ENCODE results near the gene KLHL15.
A peak's percentile ranks its signal among the peaks of the same experiment; 100 is the strongest.
"Not testable (repeated sequence)": the region's sequence is repeated elsewhere in the genome, so short reads cannot be mapped to it uniquely, and the experiment has no call there.

The KLHL15 gene

GRCh38 chrX:24017674-24018073, 9.3 kb downstream of the KLHL15 start:
- no peak for DNase-seq

GRCh38 chrX:24014388-24015018, 12.5 kb downstream of the KLHL15 start:
- no peak for DNase-seq

DNA sequence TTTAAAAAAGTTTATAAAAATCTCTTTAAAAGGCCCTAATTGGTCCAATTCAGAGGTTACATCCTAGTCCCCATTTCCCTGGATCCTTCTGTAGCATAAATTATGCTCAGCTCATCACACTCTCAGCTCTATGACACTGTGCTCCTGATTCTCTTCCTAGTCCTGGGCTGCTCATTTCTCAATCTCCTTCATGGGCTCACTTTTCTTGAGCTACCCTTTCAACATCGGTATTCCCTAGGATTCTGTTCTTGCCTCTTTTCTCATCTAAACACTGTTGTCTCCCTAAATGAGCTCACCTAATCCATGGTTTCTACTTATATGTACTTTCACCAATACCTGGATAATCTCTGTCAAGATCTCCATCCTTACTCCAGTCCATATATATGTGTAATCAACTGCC, 14.7 kb downstream of the KLHL15 start:
- DNase-seq: no peak

DNA sequence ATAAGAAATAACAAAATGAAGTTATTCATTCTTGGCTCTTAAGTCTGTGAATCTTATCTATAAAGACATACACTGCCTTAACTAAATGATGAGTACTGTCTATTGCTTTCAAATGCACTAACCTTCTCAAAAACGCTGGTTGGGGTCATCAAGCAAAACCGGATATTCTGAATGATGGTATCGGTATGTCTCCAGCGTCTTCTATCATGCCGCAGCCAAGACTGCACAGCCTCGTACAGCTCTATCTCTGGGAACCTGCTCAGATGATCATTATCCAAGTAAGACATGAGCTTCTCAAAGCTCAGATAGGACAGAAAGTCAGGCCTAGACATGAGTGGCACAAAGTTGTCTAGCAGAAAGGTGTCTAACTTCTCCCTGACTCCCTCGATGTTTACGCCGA, 21.1 kb downstream of the KLHL15 start:
- no peak for DNase-seq

DNA sequence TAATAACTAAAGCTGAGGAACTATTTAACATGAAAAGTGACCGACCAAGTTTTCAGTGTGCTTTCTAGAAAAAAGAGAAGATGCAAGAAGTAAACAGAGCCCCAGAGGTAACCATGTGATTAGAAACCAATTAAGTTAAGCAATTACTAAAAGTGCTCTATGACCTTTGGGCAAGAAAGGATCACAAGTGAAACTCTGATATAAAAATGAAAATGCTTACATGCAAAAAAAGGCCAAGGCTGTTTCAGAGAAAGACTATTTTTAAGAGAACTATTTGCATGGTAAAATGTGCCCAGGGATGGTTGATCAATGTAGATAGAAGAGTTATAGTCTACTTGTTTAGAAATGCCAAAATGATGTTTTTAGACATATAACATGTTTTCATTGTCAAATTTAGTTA, 22.0 kb downstream of the KLHL15 start:
- no peak for DNase-seq

- no peak for DNase-seq
These were observed 24.2 kb downstream of the KLHL15 start for GRCh38 chrX:24002792-24003191.

- DNase-seq: no peak
These were observed 24.8 kb downstream of the KLHL15 start for GRCh38 chrX:24002167-24002566.

DNA sequence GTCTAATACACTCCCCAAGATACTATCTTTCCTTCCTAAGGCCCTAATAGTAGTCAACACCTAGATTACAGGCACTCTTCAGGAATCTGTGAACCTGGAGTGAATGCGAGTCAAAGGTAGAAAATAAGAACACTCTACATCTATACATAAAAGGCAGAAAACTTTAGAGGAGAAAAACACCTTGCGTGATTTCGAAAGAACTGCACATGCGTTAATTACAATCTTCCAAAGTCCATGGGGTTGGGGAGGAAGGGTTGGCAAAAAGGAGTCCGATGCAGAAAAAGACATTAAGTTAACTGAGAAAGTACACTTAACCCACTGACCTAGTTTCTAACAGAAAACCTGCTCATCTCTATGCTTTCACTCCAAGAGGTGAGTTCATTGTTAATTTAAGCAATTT, 27.3 kb downstream of the KLHL15 start:
- DNase-seq: no peak

DNA sequence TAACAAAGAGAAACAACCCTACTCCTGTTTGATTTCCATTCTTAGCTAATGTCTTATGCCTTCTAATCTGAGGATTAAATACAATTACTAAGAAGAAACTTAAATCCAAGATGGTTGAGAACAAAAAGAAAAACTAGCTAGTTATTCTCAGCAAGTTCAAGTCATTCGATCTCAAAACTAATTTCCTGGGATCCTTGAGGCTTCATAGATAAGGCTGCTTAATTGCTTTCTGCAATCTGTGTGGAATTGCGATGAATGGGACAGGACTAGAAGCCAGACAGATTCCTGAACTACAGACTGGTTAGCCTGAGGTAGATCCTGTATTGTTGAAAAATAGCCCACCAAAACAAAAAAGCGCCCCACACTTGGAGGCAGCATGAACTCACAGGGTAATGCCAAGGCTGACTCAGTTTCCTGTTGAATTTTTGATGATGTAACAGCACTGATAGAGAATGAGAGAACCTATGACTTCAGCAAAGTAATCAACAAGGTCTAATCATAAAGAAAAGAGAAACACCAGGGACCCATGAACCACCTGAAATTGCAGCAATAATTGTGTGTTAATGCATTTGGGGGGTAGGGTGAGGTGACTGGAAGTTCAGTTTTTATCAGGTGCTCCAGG, 33.9 kb downstream of the KLHL15 start:
- DNase-seq: no peak

GRCh38 chrX:23992431-23992830, 34.6 kb downstream of the KLHL15 start:
- no peak for DNase-seq

DNA sequence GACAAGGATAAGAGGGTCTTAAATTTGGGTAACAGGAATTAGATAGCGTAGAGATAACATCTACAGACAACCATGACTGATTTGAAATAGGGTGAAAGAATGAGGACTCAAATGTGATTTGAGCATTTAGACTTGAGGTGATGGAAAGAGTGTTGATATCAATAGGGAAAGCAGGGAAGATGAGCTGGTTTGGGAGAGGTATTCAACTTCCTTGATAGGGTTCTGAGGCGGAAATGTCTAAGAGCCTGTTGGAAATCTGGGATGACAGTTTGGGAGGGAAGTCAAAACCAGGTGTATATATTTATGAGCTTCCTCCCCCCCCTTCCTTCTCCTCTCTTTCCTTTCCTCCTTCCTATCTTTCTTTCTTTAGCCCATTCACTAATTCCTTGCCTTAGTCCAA, 36.5 kb downstream of the KLHL15 start:
- no peak for DNase-seq

DNA sequence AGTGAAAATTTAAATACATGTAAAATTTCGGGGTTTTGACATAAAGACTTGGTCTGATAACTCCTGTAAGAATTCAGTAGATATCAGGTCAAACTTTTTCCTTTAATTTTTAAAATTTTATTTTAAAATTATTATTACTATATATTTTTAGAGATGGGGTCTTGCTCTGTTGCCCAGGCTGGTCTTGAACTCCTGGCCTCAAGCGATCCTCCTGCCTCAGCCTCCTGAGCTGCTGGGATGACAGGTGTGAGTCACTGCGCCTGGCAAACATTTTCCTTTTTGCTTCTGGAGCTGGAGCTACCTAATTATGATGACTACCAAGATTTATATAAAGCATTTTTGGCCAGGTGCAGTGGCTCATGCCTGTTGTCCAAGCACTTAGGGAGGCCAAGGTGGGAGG, 37.3 kb downstream of the KLHL15 start:
- no peak for DNase-seq

DNA sequence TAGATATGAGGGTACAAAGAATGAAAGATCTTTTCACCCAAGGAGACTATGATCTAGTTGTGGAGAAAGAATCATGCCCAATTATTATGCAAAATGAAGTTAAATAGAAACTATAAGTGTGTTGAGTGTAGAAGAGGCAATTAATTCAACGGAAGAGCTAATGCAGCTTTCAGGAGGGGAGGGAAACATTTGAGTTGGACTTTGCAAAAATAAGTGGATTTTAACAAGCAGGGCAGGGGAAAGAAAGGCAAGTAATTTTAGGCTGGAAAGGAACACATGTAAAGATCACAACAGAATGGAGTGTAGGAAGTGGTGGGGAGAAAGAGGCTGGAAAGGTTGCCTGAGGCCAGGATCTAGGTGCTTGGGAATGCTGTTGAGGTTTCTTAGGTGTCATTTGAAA, 44.1 kb downstream of the KLHL15 start:
- no peak for DNase-seq

DNA sequence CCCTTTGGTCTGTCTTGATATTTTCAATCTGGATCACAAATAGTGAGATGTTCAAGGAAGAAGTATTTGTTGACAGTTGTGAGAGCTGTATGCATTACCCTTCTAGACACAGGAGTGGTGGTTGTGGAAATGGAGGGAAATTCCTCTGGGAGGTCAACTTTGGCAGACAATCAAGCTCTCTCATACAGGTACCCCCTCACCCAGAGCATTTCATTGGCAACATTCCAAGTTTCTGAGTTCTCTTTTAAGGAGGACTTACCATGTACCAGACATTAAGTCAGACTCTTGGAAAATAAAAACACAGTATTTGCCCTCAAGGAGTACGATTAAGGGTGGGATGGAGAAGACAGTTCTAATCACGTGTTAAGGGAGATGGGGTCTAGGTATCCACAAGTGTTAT, 45.3 kb downstream of the KLHL15 start:
- no peak for DNase-seq

GRCh38 chrX:23981222-23981621, 45.8 kb downstream of the KLHL15 start:
- DNase-seq: no peak

GRCh38 chrX:23980011-23980441, 47.0 kb downstream of the KLHL15 start:
- DNase-seq: peak; percentile 2

DNA sequence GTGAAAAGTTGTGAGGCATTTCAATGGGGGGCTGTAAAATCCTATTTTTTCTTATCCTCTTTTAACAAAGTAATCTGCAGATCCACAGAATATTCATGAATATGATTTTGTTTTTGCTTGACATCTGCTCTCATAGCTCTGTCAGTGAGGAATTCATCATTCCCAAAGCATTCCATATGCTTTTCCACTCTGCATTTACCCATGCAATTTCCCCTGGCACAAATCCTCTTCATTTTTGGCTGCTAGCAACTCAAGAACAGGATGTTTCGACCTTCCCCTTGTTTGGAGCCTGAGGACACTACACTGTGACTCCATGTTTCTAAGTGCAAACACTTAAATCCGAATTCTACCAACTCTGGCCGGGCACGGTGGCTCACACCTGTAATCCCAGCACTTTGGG, 48.5 kb downstream of the KLHL15 start:
- no peak for DNase-seq

DNA sequence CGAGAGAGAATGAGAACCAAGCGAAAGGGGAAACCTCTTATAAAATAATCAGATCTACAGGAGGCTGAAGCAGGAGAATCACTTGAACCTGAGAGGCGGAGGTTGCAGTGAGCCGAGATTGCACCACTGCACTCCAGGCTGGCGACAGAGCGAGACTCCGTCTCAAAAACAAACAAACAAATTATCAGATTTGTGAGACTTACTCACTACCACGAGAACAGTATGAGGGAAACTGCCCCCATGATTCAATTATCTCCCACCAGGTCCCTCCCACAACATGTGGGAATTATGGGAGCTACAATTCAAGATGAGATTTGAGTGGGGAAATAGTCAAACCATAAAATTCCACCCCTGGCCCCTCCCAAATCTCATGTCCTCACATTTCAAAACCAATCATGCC, 61.4 kb downstream of the KLHL15 start:
- DNase-seq: not testable (repeated sequence)

GRCh38 chrX:23964191-23964590, 62.8 kb downstream of the KLHL15 start:
- DNase-seq: no peak

DNA sequence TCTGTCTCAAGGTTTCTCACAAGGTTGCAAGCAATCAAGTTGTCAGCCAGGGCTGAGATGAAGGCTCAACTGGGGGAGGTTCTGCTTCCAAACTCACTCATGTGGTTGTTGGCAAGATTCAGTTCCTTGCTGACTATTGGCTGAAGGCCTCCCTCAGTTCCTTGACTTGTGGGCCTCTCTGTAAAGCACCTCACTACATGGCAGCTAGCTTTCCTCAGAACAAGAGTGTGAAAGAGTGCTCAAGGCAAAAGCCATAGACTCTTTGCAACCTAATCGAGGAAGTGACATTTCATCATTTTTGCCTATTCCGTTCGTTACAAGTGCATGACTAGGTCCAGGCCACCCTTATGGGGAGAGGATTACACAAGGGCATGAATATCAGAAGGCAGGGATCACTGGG, 67.2 kb downstream of the KLHL15 start:
- DNase-seq: no peak

DNA sequence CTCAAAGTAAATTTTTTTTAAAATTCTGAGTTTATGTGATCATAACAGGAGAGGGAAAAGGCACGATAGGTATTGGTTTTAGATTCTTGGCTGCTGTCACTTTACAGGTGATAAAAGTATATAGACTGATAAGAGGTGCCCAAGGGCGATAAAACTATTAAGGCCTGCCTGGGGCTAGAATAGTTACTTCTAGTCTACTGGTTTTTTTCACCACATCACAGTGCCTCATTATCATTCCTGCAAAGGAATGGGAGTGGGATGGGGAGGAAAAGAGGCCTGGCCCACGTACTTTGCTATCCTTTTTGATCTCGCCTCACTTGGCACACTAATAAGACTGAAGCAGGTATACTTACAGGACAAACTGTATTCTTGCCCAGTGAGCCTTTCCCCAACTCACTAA, 72.6 kb downstream of the KLHL15 start:
- DNase-seq: no peak

DNA sequence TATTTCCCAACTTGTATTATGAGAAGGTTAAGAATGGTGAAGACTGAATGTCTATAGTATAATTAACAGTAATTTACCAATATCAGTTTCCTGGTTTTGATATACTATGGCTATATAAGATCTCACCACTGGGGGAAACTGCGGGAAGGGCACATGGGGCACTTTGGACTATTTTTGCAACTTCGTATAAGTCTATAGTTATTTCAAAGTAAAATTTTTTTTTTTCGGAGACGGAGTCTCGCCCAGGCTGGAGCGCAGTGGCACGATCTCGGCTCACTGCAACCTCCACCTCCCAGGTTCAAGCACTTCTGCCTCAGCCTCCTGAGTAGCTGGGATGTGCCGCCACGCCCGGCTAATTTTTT, 73.1 kb downstream of the KLHL15 start:
- DNase-seq: no peak

DNA sequence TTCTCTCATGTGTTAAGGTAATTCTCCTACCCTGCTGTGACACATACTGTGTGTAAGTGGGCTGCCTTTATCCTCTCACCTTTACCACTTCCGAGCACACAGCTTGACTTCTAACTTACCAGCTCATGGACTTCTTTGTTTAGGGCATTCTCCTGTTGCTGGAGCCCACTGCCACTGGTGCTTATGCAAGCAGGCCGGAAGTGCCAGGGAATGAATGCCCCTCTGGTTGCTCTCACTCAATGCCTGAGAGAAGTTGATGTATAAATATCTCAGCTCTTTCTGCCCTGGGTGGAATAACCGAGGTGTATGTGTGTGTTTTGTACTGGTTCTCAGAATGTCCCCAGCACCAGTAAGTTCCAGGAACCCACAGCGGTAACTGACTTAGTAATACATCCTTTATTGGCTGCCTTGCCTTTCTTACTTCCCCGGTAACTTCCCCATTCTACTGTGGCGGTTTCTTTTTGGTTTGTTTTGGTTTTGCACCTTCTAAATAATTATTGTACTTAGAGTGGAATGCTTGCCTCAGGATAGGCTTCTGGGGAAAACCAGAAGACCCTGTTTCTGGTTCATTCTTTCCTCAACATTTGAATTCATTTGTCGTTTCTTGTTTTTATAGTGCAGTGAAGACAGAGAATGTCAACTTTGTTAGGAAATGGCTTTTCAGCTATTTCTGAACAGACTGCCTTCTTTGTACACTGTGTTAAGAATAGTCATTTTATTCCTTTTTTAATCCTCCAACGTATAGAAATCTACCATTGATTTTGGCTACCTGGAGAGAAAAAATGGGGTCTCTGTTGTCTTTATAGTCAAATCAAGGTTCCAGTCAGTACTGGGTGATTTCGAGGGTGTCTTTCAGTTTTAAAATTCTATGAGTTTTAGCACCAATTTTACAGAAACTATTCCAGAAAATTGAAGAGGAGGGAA, 73.7 kb downstream of the KLHL15 start:
- no peak for DNase-seq

DNA sequence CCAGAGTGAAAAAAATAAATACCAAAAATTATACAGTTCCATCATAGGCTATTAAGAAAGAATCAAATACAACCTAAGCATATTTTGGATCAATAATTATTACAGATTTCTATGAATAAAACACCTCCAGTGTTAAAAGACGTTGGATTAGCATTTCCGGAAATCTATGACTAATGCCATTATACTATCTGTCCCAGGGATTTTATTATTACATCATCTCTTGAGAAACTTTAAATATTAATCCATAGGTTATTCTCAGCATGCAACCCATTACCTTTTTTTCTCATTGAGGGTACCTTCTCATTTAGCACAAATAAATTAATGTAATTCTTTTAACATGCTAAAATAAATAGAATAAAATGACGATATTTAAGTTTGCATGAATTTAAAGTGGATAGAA, 74.6 kb downstream of the KLHL15 start:
- DNase-seq: no peak

All from right kidney (tissue), 1 donor.